Caco-2 (cell line): ENCODE results near the gene TCP11. TPM values are rescaled to one million over a fixed set of nuclear protein-coding genes. Genes with fewer than 3 reads are reported as not detected.

Source experiments
- BruUV-seq: library from RNA; stranded (reverse); fragments of 400-500 nt; replicated peaks from 2 replicates; lab custom pipeline; 2021; lab: Mats Ljungman, UMichigan
- CTCF ChIA-PET: fragments of 300-600 bp; sonication (Branson Sonifier 250); formaldehyde crosslinking; loops from one replicate; lab custom pipeline; 2022; ENCODE audit warnings: antibody characterized with exemption; lab: Charles Lee
- POLR2A ChIA-PET: fragments of 300-600 bp; sonication (Branson Sonifier 250); formaldehyde crosslinking; loops from one replicate; lab custom pipeline; 2022; ENCODE audit warnings: antibody characterized with exemption; lab: Charles Lee
- DNase-seq, 2 experiments: peaks; one replicate each; pipeline versions ENCODE4 v3.0.0 to v3.0.0-alpha.2; 2020 to 2022
- H3K27me3 ChIP-seq: replicated peaks from 2 replicates; pipeline ENCODE4 v1.6.0; 2011; ENCODE audit warnings: low read length; ENCODE audit not compliant: control insufficient read depth, insufficient read depth
- H3K36me3 ChIP-seq: 2 replicates; pipeline ENCODE4 v1.5.1; 2011; ENCODE audit warnings: low read length; ENCODE audit not compliant: control insufficient read depth, insufficient read depth
- H3K4me1 ChIP-seq: fragments of 250-450 bp; sonication (Bioruptor Pico); 2 replicates; pipeline ENCODE4 v1.5.1; 2020; ENCODE audit warnings: mild to moderate bottlenecking
- H3K4me3 ChIP-seq: 2 replicates; pipeline ENCODE4 v1.5.1; 2011; ENCODE audit warnings: low read depth, mild to moderate bottlenecking, control low read depth, low read length
- H3K9me3 ChIP-seq: fragments of 250-450 bp; sonication (Bioruptor Pico); 2 replicates; pipeline ENCODE4 v1.5.1; 2020; ENCODE audit warnings: mild to moderate bottlenecking, moderate library complexity
- H3K27ac Mint-ChIP-seq: one replicate; pipeline ENCODE4 v1.8.0; 2022; ENCODE audit warnings: mixed read lengths; ENCODE audit not compliant: unreplicated experiment
- H3K27me3 Mint-ChIP-seq: one replicate; pipeline ENCODE4 v1.8.0; 2022; ENCODE audit warnings: mixed read lengths; ENCODE audit not compliant: insufficient read depth, unreplicated experiment
- H3K36me3 Mint-ChIP-seq: one replicate; pipeline ENCODE4 v1.8.0; 2022; ENCODE audit warnings: mild to moderate bottlenecking, mixed read lengths; ENCODE audit not compliant: insufficient read depth, unreplicated experiment
- H3K4me1 Mint-ChIP-seq: one replicate; pipeline ENCODE4 v1.8.0; 2022; ENCODE audit warnings: low read depth, mixed read lengths; ENCODE audit not compliant: unreplicated experiment
- H3K4me3 Mint-ChIP-seq: one replicate; pipeline ENCODE4 v1.8.0; 2022; ENCODE audit warnings: mild to moderate bottlenecking, moderate library complexity, mixed read lengths; ENCODE audit not compliant: unreplicated experiment
- H3K9me3 Mint-ChIP-seq: one replicate; pipeline ENCODE4 v1.8.0; 2022; ENCODE audit warnings: mixed read lengths; ENCODE audit not compliant: unreplicated experiment
- CTCF ChIP-seq, 2 experiments: fragments of 200-600 bp in 1 of 2; IDR thresholded peaks; 1 replicate in 1 of 2; 2 replicates in 1 of 2; pipeline versions ENCODE4 v1.5.1 to v1.8.0; 2011 to 2022; ENCODE audit warnings: antibody characterized with exemption in 1 of 2, control low read depth in 1 of 2, inconsistent platforms in 1 of 2, low read depth in 1 of 2, low read length in 1 of 2, mild to moderate bottlenecking in 1 of 2, moderate library complexity in 1 of 2; ENCODE audit not compliant: insufficient read depth in 1 of 2, severe bottlenecking in 1 of 2, unreplicated experiment in 1 of 2
- intact Hi-C: fragments of 100-400 bp; cut with micrococcal nuclease; formaldehyde crosslinking; loops from one replicate; pipeline ENCODE4 v1.10.0; 2022; ENCODE audit not compliant: unreplicated experiment
- total RNA-seq: library from RNA; stranded (reverse); gene quantifications from 2 replicates; pipeline ENCODE4 v1.2.3, GENCODE V29; 2022

Gene TCP11
- total RNA-seq, 1 experiment from 2014 or later: not detected

- no TSS peak for BruUV-seq
- Histone ChIP-seq H3K36me3 (no peaks in the 10 kb centered on the region), H3K9me3 (no peaks in the 10 kb centered on the region), H3K4me1 (peaks cover 1% of the 10 kb centered on the region), H3K27me3 (no peaks in the 10 kb centered on the region), H3K4me3 (no peak overlapping the region)
- DNase-seq: no peak
- no peak overlapping the region for H3K27ac Mint-ChIP-seq
- H3K4me3 Mint-ChIP-seq: no peak overlapping the region
- CTCF ChIA-PET: interaction anchor here (1.0 to 1.1 kb wide), 2 partner anchors 98 to 156 kb away, joined by 3 read pairs; no protein-coding TSS in a partner anchor
- POLR2A ChIA-PET: no interaction called here
- H3K4me1 Mint-ChIP-seq: peaks cover 24% of the 10 kb centered on the region
- no peaks in the 10 kb centered on the region for H3K36me3 Mint-ChIP-seq
- intact Hi-C loops: loop anchor here (5.0 kb wide), 1 partner anchor 256 kb away; the partner anchor contains the start of genes ANKS1A and TAF11
- no peaks in the 10 kb centered on the region for H3K27me3 Mint-ChIP-seq
- H3K9me3 Mint-ChIP-seq: no peaks in the 10 kb centered on the region
- no peak for TF ChIP-seq CTCF (IDR thresholded peaks at IDR 0.05; ENCODE audit: insufficient read depth in 1 of 2, low read depth in 1 of 2, low read length in 1 of 2, severe bottlenecking in 1 of 2, unreplicated experiment in 1 of 2)
Measured at GRCh38 chr6:35142588-35143569, 1.7 kb upstream of the TCP11 start.

- intact Hi-C loops: loop anchor here (1.0 to 5.0 kb wide), 3 partner anchors 154 to 253 kb away; partner anchors contain the start of genes ANKS1A and TAF11
- H3K36me3 ChIP-seq: no peaks in the 10 kb centered on the region
- peaks cover 15% of the 10 kb centered on the region for H3K4me1 Mint-ChIP-seq
- no peak overlapping the region for H3K27ac Mint-ChIP-seq
- TF ChIP-seq CTCF (IDR thresholded peaks at IDR 0.05; ENCODE audit: insufficient read depth in 1 of 2, low read depth in 1 of 2, low read length in 1 of 2, severe bottlenecking in 1 of 2, unreplicated experiment in 1 of 2): no peak
- DNase-seq: no peak
- ChIA-PET CTCF (interaction anchor here (0.6 to 1.7 kb wide), 10 partner anchors 33 to 273 kb away, joined by 3 to 22 read pairs (median 4); partner anchors contain the start of gene ANKS1A), POLR2A (no interaction called here)
- no peak overlapping the region for H3K4me3 Mint-ChIP-seq
- BruUV-seq: no TSS peak
- H3K9me3 Mint-ChIP-seq: no peaks in the 10 kb centered on the region
- H3K9me3 ChIP-seq: no peaks in the 10 kb centered on the region
- H3K27me3 Mint-ChIP-seq: no peaks in the 10 kb centered on the region
- no peaks in the 10 kb centered on the region for H3K36me3 Mint-ChIP-seq
- no peaks in the 10 kb centered on the region for H3K27me3 ChIP-seq
- H3K4me3 ChIP-seq: no peak overlapping the region
- H3K4me1 ChIP-seq: no peaks in the 10 kb centered on the region
Measured at GRCh38 chr6:35140639-35141006, 516 bp downstream of the TCP11 start.

GRCh38 chr6:35139924-35140638, 1.1 kb downstream of the TCP11 start:
- H3K27me3 Mint-ChIP-seq: no peaks in the 10 kb centered on the region
- no peak overlapping the region for H3K4me3 Mint-ChIP-seq
- DNase-seq: peak in 1 of 2 experiments; percentile 49
- intact Hi-C loops: loop anchor here (1.0 to 5.0 kb wide), 3 partner anchors 154 to 253 kb away; partner anchors contain the start of genes ANKS1A and TAF11
- H3K9me3 ChIP-seq: no peaks in the 10 kb centered on the region
- peaks cover 12% of the 10 kb centered on the region for H3K4me1 Mint-ChIP-seq
- H3K4me1 ChIP-seq: no peaks in the 10 kb centered on the region
- POLR2A ChIA-PET: no interaction called here
- H3K9me3 Mint-ChIP-seq: no peaks in the 10 kb centered on the region
- no peak overlapping the region for H3K4me3 ChIP-seq
- CTCF ChIA-PET: interaction anchor here (0.6 to 1.7 kb wide), 15 partner anchors 27 to 272 kb away, joined by 3 to 22 read pairs (median 3); partner anchors contain the start of gene ANKS1A
- peak; percentile 73 to 82 for TF ChIP-seq CTCF (IDR thresholded peaks at IDR 0.05; ENCODE audit: insufficient read depth in 1 of 2, low read depth in 1 of 2, low read length in 1 of 2, severe bottlenecking in 1 of 2, unreplicated experiment in 1 of 2)
- no peaks in the 10 kb centered on the region for H3K36me3 ChIP-seq
- H3K36me3 Mint-ChIP-seq: no peaks in the 10 kb centered on the region
- no peak overlapping the region for H3K27ac Mint-ChIP-seq
- no TSS peak for BruUV-seq
- no peaks in the 10 kb centered on the region for H3K27me3 ChIP-seq
